Chondrocyte (in vitro differentiated cells): Measurements from ENCODE around the gene AP3B2. TPM values are rescaled to one million over a fixed set of nuclear protein-coding genes. Genes with fewer than 3 reads are reported as not detected.

Experiments used
- DNase-seq: peaks from one replicate; pipeline ENCODE4 v3.0.0; 2021; ENCODE audit warnings: mixed read lengths, low spot score
- H3K27ac Mint-ChIP-seq: one replicate; pipeline ENCODE4 v1.8.0; 2021; ENCODE audit warnings: mild to moderate bottlenecking, moderate library complexity, mixed read lengths; ENCODE audit not compliant: unreplicated experiment
- H3K27me3 Mint-ChIP-seq: 2 replicates; pipeline ENCODE4 v1.8.0; 2021; ENCODE audit warnings: low read depth, mixed read lengths
- H3K36me3 Mint-ChIP-seq: 2 replicates; pipeline ENCODE4 v1.8.0; 2021; ENCODE audit warnings: low read depth, mixed read lengths
- H3K4me1 Mint-ChIP-seq: 2 replicates; pipeline ENCODE4 v1.8.0; 2021; ENCODE audit warnings: low read depth, mild to moderate bottlenecking, mixed read lengths
- H3K4me3 Mint-ChIP-seq: one replicate; pipeline ENCODE4 v1.8.0; 2021; ENCODE audit warnings: mild to moderate bottlenecking, moderate library complexity, mixed read lengths; ENCODE audit not compliant: unreplicated experiment
- H3K9me3 Mint-ChIP-seq: 2 replicates; pipeline ENCODE4 v1.8.0; 2021; ENCODE audit warnings: low read depth, mixed read lengths
- total RNA-seq: library from RNA; stranded (reverse); gene quantifications from 3 replicates; pipeline ENCODE4 v1.2.1, GENCODE V29; 2021
- TF ChIP-seq, protein P1 (sequence below): fragments of 200-600 bp; sonication (generic); IDR thresholded peaks from 2 replicates; pipeline ENCODE4 v1.5.0; 2021; ENCODE audit warnings: antibody characterized with exemption, mild to moderate bottlenecking, moderate library complexity

The AP3B2 gene
- total RNA-seq, 1 donor from 2014 or later = 0.80 TPM

- Mint-ChIP-seq H3K27ac (no peak overlapping the region), H3K27me3 (peaks cover 49% of the 10 kb centered on the region)
These were observed 28.3 kb downstream of the AP3B2 start for GRCh38 chr15:82681371-82681770.

GRCh38 chr15:82680200-82681102 is 29.2 kb downstream of the AP3B2 start:
- peaks cover 3% of the 10 kb centered on the region for H3K4me1 Mint-ChIP-seq
- peaks cover 3% of the 10 kb centered on the region for H3K36me3 Mint-ChIP-seq
- H3K9me3 Mint-ChIP-seq = no peaks in the 10 kb centered on the region
- no peak for DNase-seq
- H3K4me3 Mint-ChIP-seq = no peak overlapping the region
- no peak overlapping the region for H3K27ac Mint-ChIP-seq
- TF ChIP-seq, protein P1, sequence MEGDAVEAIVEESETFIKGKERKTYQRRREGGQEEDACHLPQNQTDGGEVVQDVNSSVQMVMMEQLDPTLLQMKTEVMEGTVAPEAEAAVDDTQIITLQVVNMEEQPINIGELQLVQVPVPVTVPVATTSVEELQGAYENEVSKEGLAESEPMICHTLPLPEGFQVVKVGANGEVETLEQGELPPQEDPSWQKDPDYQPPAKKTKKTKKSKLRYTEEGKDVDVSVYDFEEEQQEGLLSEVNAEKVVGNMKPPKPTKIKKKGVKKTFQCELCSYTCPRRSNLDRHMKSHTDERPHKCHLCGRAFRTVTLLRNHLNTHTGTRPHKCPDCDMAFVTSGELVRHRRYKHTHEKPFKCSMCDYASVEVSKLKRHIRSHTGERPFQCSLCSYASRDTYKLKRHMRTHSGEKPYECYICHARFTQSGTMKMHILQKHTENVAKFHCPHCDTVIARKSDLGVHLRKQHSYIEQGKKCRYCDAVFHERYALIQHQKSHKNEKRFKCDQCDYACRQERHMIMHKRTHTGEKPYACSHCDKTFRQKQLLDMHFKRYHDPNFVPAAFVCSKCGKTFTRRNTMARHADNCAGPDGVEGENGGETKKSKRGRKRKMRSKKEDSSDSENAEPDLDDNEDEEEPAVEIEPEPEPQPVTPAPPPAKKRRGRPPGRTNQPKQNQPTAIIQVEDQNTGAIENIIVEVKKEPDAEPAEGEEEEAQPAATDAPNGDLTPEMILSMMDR = no peak
- peaks cover 52% of the 10 kb centered on the region for H3K27me3 Mint-ChIP-seq

More at GRCh38 chr15:82681371-82681770, 28.3 kb downstream of the AP3B2 start:
- TF ChIP-seq, protein P1 = no peak
- no peak for DNase-seq
- no peaks in the 10 kb centered on the region for H3K9me3 Mint-ChIP-seq
- H3K4me1 Mint-ChIP-seq = peaks cover 3% of the 10 kb centered on the region
- H3K4me3 Mint-ChIP-seq = no peak overlapping the region
- H3K36me3 Mint-ChIP-seq = peaks cover 3% of the 10 kb centered on the region

DNA sequence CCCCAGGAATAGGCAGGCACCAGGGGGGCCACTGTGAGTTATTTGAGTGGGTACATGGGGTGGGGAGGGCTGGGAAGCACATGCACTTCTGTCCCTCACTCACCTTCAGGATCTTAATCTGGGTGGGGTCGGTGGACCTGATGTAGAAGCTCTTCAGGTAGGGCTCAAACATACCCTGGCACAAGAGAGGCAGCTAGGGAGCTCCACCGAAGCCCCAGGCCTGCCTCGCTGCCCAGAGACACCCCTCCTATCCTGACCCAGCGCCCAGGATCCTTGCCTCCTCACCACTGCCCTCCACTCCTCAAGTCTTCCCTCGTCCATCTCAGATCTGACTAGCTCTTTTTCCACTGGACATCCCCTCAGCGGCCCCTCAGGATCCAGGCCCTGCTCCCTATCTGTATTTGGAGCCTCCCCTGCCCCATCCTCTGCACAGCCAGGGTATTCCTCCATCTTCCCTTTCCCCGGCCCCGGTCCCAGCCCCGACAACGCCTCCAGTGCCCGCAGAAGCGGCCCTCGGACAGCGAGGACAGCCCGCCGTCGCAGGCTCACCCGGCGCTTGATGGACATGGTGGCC is 30.0 kb downstream of the AP3B2 start:
- Mint-ChIP-seq H3K27me3 (peaks cover 54% of the 10 kb centered on the region), H3K4me3 (no peak overlapping the region), H3K36me3 (peaks cover 3% of the 10 kb centered on the region), H3K4me1 (peaks cover 3% of the 10 kb centered on the region), H3K9me3 (no peaks in the 10 kb centered on the region), H3K27ac (no peak overlapping the region)
- TF ChIP-seq, protein P1 = no peak
- no peak for DNase-seq

GRCh38 chr15:82677720-82678323 is 31.9 kb downstream of the AP3B2 start:
- peaks cover 3% of the 10 kb centered on the region for H3K4me1 Mint-ChIP-seq
- no peak overlapping the region for H3K4me3 Mint-ChIP-seq
- no peak overlapping the region for H3K27ac Mint-ChIP-seq
- peaks cover 3% of the 10 kb centered on the region for H3K36me3 Mint-ChIP-seq
- TF ChIP-seq, protein P1 = no peak
- H3K27me3 Mint-ChIP-seq = peaks cover 53% of the 10 kb centered on the region
- no peak for DNase-seq
- no peaks in the 10 kb centered on the region for H3K9me3 Mint-ChIP-seq

DNA sequence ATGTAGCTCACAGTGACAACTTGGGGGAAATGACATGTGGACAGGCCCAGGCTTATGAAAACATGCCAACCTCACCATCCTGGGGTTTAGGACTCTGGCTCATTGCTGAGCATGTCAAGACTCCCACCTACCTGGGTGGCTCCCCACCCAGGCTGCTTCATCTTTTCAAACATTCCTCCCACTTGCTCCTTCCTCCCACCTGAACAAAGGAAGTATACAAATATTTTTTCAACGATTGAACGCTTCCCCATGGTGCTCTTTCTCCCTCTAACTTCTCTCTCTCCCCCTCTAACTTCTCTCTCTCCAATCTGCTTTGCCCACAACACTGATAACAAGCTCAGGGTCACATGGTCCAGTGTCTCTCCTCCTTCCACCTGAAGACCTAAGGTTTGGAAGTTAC is 34.8 kb downstream of the AP3B2 start:
- TF ChIP-seq, protein P1 = no peak
- peaks cover under 1% of the 10 kb centered on the region for H3K4me1 Mint-ChIP-seq
- no peak for DNase-seq
- peaks cover 47% of the 10 kb centered on the region for H3K27me3 Mint-ChIP-seq
- H3K9me3 Mint-ChIP-seq = no peaks in the 10 kb centered on the region
- no peak overlapping the region for H3K4me3 Mint-ChIP-seq
- H3K27ac Mint-ChIP-seq = no peak overlapping the region
- H3K36me3 Mint-ChIP-seq = no peaks in the 10 kb centered on the region
